Neuronal stem cell (in vitro differentiated cells): ENCODE data around the gene ERC2.

Experiments
- DNase-seq: peaks from one replicate; pipeline ENCODE4 v3.0.0-alpha.2; 2013; ENCODE audit warnings: low spot score
- H2AFZ ChIP-seq: one replicate; pipeline ENCODE4 v1.6.1; 2013; ENCODE audit warnings: mild to moderate bottlenecking, low read length, inconsistent platforms
- H2AK5ac ChIP-seq: 2 replicates; pipeline ENCODE4 v1.6.1; 2013; ENCODE audit warnings: low read depth, mild to moderate bottlenecking, inconsistent platforms, low read length, moderate library complexity, mixed read lengths
- H2BK120ac ChIP-seq: 2 replicates; pipeline ENCODE4 v1.6.1; 2013; ENCODE audit warnings: low read depth, mild to moderate bottlenecking, inconsistent platforms, low read length, moderate library complexity, mixed read lengths
- H2BK12ac ChIP-seq: one replicate; pipeline ENCODE4 v1.6.1; 2013; ENCODE audit warnings: low read length, inconsistent platforms
- H2BK15ac ChIP-seq: 2 replicates; pipeline ENCODE4 v1.6.1; 2013; ENCODE audit warnings: mild to moderate bottlenecking, low read length, inconsistent platforms, mixed read lengths
- H2BK5ac ChIP-seq: one replicate; pipeline ENCODE4 v1.6.1; 2013; ENCODE audit warnings: inconsistent platforms, mild to moderate bottlenecking, low read length, moderate library complexity
- H3K14ac ChIP-seq: one replicate; pipeline ENCODE4 v1.6.1; 2013; ENCODE audit warnings: low read length, inconsistent platforms
- H3K18ac ChIP-seq: 2 replicates; pipeline ENCODE4 v1.6.1; 2013; ENCODE audit warnings: low read length, inconsistent platforms
- H3K23ac ChIP-seq: 2 replicates; pipeline ENCODE4 v1.6.1; 2013; ENCODE audit warnings: low read depth, mild to moderate bottlenecking, mixed read lengths, low read length, inconsistent platforms; ENCODE audit not compliant: poor library complexity
- H3K27ac ChIP-seq: replicated peaks from 3 replicates; pipeline ENCODE4 v1.5.1; 2013; ENCODE audit warnings: low read length, inconsistent platforms
- H3K27me3 ChIP-seq, 3 experiments: 2 replicates each; pipeline ENCODE4 v1.6.1; 2013; ENCODE audit warnings: low read length in 3 of 3, mild to moderate bottlenecking in 2 of 3, inconsistent platforms in 1 of 3, low read depth in 1 of 3, mixed read lengths in 1 of 3, moderate library complexity in 1 of 3; ENCODE audit not compliant: control insufficient read depth in 3 of 3, insufficient read depth in 3 of 3
- H3K36me3 ChIP-seq, 2 donors: replicated peaks in 1 of 2; 2 replicates each; pipeline ENCODE4 v1.6.1; 2013; ENCODE audit warnings: low read length in 2 of 2; ENCODE audit not compliant: control insufficient read depth in 2 of 2, insufficient read depth in 2 of 2
- H3K4ac ChIP-seq: 2 replicates; pipeline ENCODE4 v1.6.1; 2013; ENCODE audit warnings: inconsistent platforms, mild to moderate bottlenecking, low read length, moderate library complexity
- H3K4me1 ChIP-seq, 2 donors: 1 replicate in 1 of 2; 2 replicates in 1 of 2; pipeline ENCODE4 v1.6.1; 2013; ENCODE audit warnings: low read length in 2 of 2, low read depth in 1 of 2; ENCODE audit not compliant: control insufficient read depth in 2 of 2, insufficient read depth in 1 of 2
- H3K4me2 ChIP-seq: one replicate; pipeline ENCODE4 v1.6.1; 2013; ENCODE audit warnings: mild to moderate bottlenecking, low read length, inconsistent platforms; ENCODE audit not compliant: insufficient read depth, poor library complexity, severe bottlenecking
- H3K4me3 ChIP-seq, 2 donors: 2 replicates each; pipeline ENCODE4 v1.5.1; 2013; ENCODE audit warnings: low read length in 2 of 2, mild to moderate bottlenecking in 2 of 2, inconsistent platforms in 1 of 2, moderate library complexity in 1 of 2
- H3K79me1 ChIP-seq: one replicate; pipeline ENCODE4 v1.6.1; 2013; ENCODE audit warnings: low read depth, mild to moderate bottlenecking, inconsistent platforms, low read length, moderate library complexity
- H3K9ac ChIP-seq: one replicate; pipeline ENCODE4 v1.6.1; 2013; ENCODE audit warnings: mild to moderate bottlenecking, low read depth, low read length, inconsistent platforms; ENCODE audit not compliant: poor library complexity
- H3K9me3 ChIP-seq, 2 donors: replicated peaks in 1 of 2; 2 replicates each; pipeline versions ENCODE3 to v1.6.1; 2013; ENCODE audit warnings: low read length in 2 of 2, mild to moderate bottlenecking in 2 of 2, inconsistent platforms in 1 of 2, low read depth in 1 of 2, mixed read lengths in 1 of 2, moderate library complexity in 1 of 2; ENCODE audit not compliant: control insufficient read depth in 2 of 2, insufficient read depth in 1 of 2
- H4K8ac ChIP-seq: one replicate; pipeline ENCODE4 v1.6.1; 2013; ENCODE audit warnings: low read depth, mild to moderate bottlenecking, inconsistent platforms, low read length, moderate library complexity
- H4K91ac ChIP-seq: one replicate; pipeline ENCODE4 v1.6.1; 2013; ENCODE audit warnings: low read length, low read depth, mild to moderate bottlenecking, inconsistent platforms; ENCODE audit not compliant: poor library complexity
- WGBS, 2 donors: extraction: QIAGEN DNeasy Blood & Tissue Kit; methylation state at CpG; one replicate each; pipeline ENCODE4 v1.1.7; 2013; ENCODE audit warnings: missing lambda C conversion rate in 2 of 2, mixed read lengths in 1 of 2; ENCODE audit not compliant: insufficient read length in 2 of 2, insufficient replicate concordance in 1 of 2; ENCODE audit errors: extremely low coverage in 2 of 2; 5-methylcytosine and 5-hydroxymethylcytosine counted together

The ERC2 gene

DNA sequence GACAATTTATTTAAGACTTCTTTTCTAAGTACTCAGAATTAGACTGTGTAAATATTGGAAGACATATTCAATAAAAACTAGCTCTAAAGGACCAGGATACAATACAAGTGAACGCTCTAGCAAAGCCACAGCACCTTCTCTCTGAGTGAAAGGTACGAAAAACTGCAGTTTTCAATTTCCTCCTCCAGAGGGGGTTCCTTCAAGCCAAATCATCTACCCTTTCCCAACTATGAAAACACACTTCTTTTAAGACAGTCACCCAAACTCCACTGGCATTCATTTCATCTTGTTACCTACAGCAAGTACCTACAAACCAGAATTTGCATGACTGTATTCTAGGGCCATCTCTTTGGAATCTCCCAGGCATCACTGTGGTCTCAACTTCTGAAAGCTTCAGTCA, 165.8 kb downstream of the ERC2 start:
- DNase-seq, result no peak
- no peak overlapping the region for H2BK12ac ChIP-seq
- H3K4me2 ChIP-seq, result no peak overlapping the region
- no peak overlapping the region for H3K4ac ChIP-seq
- no peak overlapping the region for H2AK5ac ChIP-seq
- no peak overlapping the region for H3K18ac ChIP-seq
- H3K23ac ChIP-seq, result no peak overlapping the region
- no peak overlapping the region for H3K27ac ChIP-seq
- no peak overlapping the region for H2BK5ac ChIP-seq
- no peak overlapping the region for H3K4me3 ChIP-seq
- H2BK120ac ChIP-seq, result no peak overlapping the region
- H2BK15ac ChIP-seq, result no peak overlapping the region
- H2AFZ ChIP-seq, result no peak overlapping the region
- H3K14ac ChIP-seq, result no peak overlapping the region
- no peaks in the 10 kb centered on the region for H3K9me3 ChIP-seq
- H3K9ac ChIP-seq, result no peak overlapping the region
- no peaks in the 10 kb centered on the region for H3K36me3 ChIP-seq
- H4K8ac ChIP-seq, result no peak overlapping the region
- H3K27me3 ChIP-seq, result no peaks in the 10 kb centered on the region
- H3K79me1 ChIP-seq, result no peaks in the 10 kb centered on the region
- peaks cover 2 to 6% of the 10 kb centered on the region in 2 donors for H3K4me1 ChIP-seq
- H4K91ac ChIP-seq, result no peak overlapping the region
- no CpG with 5 or more reads among the region's 2 CpGs for WGBS, 2 donors

DNA sequence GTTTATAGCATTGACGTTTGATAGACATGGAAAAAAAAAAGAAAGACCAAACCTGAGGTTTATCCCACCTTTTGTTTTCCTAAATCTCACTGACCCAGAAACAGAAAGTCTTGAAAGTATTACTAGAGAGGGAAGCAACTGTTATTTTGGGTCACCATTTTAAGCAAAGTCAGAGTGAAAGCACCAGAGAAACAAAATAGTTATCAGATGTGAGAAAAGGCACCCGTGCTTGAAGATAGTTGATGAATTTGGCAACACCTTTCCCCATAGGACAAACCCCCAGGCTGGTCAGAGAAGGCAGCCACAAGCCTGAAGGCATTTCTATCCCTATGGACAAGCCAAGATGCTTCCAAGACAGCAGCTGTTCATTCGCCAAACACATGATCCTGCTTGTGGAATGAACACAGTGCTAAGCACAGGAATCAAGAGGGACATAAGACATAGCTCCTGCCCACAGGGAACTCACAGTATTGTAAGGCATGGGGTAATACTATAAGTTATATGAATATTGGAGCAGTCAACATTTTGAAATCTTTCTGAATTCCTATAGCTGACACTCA, 170.9 kb downstream of the ERC2 start:
- H3K4ac ChIP-seq, result no peak overlapping the region
- no peak overlapping the region for H3K23ac ChIP-seq
- H3K4me2 ChIP-seq, result no peak overlapping the region
- H3K14ac ChIP-seq, result no peak overlapping the region
- no peak overlapping the region for H2BK12ac ChIP-seq
- no peak overlapping the region for H3K27ac ChIP-seq
- peaks cover 0 to 3% of the 10 kb centered on the region in 2 donors for H3K36me3 ChIP-seq
- H4K91ac ChIP-seq, result no peak overlapping the region
- H2BK15ac ChIP-seq, result no peak overlapping the region
- no peak overlapping the region for H3K18ac ChIP-seq
- no peak overlapping the region for H3K9ac ChIP-seq
- no peak overlapping the region for H3K4me3 ChIP-seq
- DNase-seq, result no peak
- H3K27me3 ChIP-seq, result no peaks in the 10 kb centered on the region
- H3K9me3 ChIP-seq, result no peaks in the 10 kb centered on the region
- no peaks in the 10 kb centered on the region for H3K79me1 ChIP-seq
- H4K8ac ChIP-seq, result no peak overlapping the region
- WGBS, 2 donors, result no CpG with 5 or more reads among the region's 3 CpGs
- no peak overlapping the region for H2BK120ac ChIP-seq
- H2AFZ ChIP-seq, result no peak overlapping the region
- H2AK5ac ChIP-seq, result no peak overlapping the region
- H2BK5ac ChIP-seq, result no peak overlapping the region
- peaks cover 2% of the 10 kb centered on the region in 2 donors for H3K4me1 ChIP-seq

DNA sequence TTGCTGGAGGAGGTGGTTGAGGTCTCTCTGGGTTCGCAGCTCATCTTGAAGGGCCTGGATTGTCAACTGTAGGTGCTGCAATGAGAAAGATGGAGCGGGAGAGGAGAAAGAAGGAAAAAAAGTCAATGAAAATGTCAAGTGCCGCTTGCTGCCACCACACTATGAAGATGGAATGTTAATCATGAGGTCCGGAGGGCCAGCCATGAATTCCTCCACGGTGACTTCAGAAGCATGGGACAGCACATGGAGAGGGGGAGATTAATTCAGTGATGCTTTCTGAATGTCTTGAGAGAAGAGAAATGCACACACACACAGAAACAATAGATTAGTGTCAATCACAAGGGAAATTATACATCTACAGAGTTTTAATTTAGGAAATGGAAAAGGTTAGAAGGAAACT, 171.9 kb downstream of the ERC2 start:
- H2AK5ac ChIP-seq, result no peak overlapping the region
- no peak overlapping the region for H4K8ac ChIP-seq
- no peak overlapping the region for H3K9ac ChIP-seq
- no peak overlapping the region for H3K4ac ChIP-seq
- no peak overlapping the region for H2BK5ac ChIP-seq
- no peaks in the 10 kb centered on the region for H3K79me1 ChIP-seq
- no peak overlapping the region for H2BK15ac ChIP-seq
- no peak overlapping the region for H2AFZ ChIP-seq
- peaks cover 3 to 5% of the 10 kb centered on the region in 2 donors for H3K4me1 ChIP-seq
- WGBS, 2 donors, result no CpG with 5 or more reads among the region's 5 CpGs
- H3K18ac ChIP-seq, result no peak overlapping the region
- no peaks in the 10 kb centered on the region for H3K9me3 ChIP-seq
- no peak overlapping the region for H2BK120ac ChIP-seq
- no peak overlapping the region for H3K23ac ChIP-seq
- peaks cover 0 to 3% of the 10 kb centered on the region in 2 donors for H3K36me3 ChIP-seq
- no peak overlapping the region for H3K14ac ChIP-seq
- H2BK12ac ChIP-seq, result no peak overlapping the region
- H3K27me3 ChIP-seq, result no peaks in the 10 kb centered on the region
- no peak overlapping the region for H3K27ac ChIP-seq
- H4K91ac ChIP-seq, result no peak overlapping the region
- no peak for DNase-seq
- H3K4me3 ChIP-seq, result no peak overlapping the region
- no peak overlapping the region for H3K4me2 ChIP-seq

DNA sequence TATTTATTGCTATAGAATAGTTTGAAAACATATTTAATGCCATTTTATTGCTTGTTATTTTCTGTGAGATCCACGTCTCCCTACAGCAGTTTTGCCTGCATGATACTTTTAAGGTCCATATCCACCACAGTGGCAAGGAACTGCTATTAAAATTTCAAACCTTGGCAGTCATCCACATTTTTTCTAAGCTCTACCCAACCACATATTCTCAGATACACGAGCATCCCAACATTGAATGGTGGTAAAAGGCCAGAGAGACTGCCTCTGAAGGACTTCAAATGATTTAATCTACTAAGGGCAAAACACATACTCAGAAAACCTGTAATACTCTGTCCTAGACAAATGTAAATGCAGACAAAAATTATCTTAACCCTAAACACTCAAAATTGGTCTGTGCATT, 173.1 kb downstream of the ERC2 start:
- no peak overlapping the region for H2AFZ ChIP-seq

More for the DNA sequence above, 173.1 kb downstream of the ERC2 start:
- Histone ChIP-seq H3K4ac (no peak overlapping the region), H3K27ac (no peak overlapping the region), H4K8ac (no peak overlapping the region), H2BK5ac (no peak overlapping the region), H3K14ac (no peak overlapping the region), H2BK120ac (no peak overlapping the region), H3K4me3 (no peak overlapping the region), H2AK5ac (no peak overlapping the region), H3K9me3 (no peaks in the 10 kb centered on the region), H2BK15ac (no peak overlapping the region), H3K18ac (no peak overlapping the region), H3K79me1 (no peaks in the 10 kb centered on the region), H3K23ac (no peak overlapping the region), H3K4me1 (peaks cover 3 to 5% of the 10 kb centered on the region in 2 donors), H3K9ac (no peak overlapping the region), H3K27me3 (no peaks in the 10 kb centered on the region), H2BK12ac (no peak overlapping the region), H3K36me3 (peaks cover 0 to 3% of the 10 kb centered on the region in 2 donors), H4K91ac (no peak overlapping the region), H3K4me2 (no peak overlapping the region)
- WGBS, 2 donors, result no CpG with 5 or more reads among the region's 2 CpGs
- DNase-seq, result no peak
